Endothelial cell (in vitro differentiated cells): ENCODE data around the gene LCLAT1. TPM values are rescaled to one million over a fixed set of nuclear protein-coding genes. Genes with fewer than 3 reads are reported as not detected.
"Not testable (repeated sequence)": the region's sequence is repeated elsewhere in the genome, so short reads cannot be mapped to it uniquely, and the experiment has no call there.

Experiments used
- DNase-seq: peaks from one replicate; pipeline ENCODE4 v3.0.0; 2021; ENCODE audit warnings: low spot score
- H3K27ac Mint-ChIP-seq: one replicate; pipeline ENCODE4 v1.8.0; 2021; ENCODE audit warnings: mixed read lengths, inconsistent platforms; ENCODE audit not compliant: unreplicated experiment
- H3K27me3 Mint-ChIP-seq: one replicate; pipeline ENCODE4 v1.8.0; 2021; ENCODE audit warnings: mild to moderate bottlenecking, moderate library complexity, mixed read lengths, inconsistent platforms; ENCODE audit not compliant: unreplicated experiment
- H3K36me3 Mint-ChIP-seq: one replicate; pipeline ENCODE4 v1.8.0; 2021; ENCODE audit warnings: mild to moderate bottlenecking, low read depth, mixed read lengths, inconsistent platforms; ENCODE audit not compliant: unreplicated experiment
- H3K4me1 Mint-ChIP-seq: one replicate; pipeline ENCODE4 v1.8.0; 2021; ENCODE audit warnings: mild to moderate bottlenecking, mixed read lengths, inconsistent platforms; ENCODE audit not compliant: unreplicated experiment
- H3K4me3 Mint-ChIP-seq: one replicate; pipeline ENCODE4 v1.8.0; 2021; ENCODE audit warnings: mild to moderate bottlenecking, mixed read lengths, inconsistent platforms; ENCODE audit not compliant: unreplicated experiment
- H3K9me3 Mint-ChIP-seq: one replicate; pipeline ENCODE4 v1.8.0; 2021; ENCODE audit warnings: mixed read lengths, inconsistent platforms; ENCODE audit not compliant: unreplicated experiment
- CTCF ChIP-seq: fragments of 200-600 bp; sonication (generic); IDR thresholded peaks from one replicate; pipeline ENCODE4 v1.5.0; 2021; ENCODE audit warnings: antibody characterized with exemption; ENCODE audit not compliant: unreplicated experiment
- total RNA-seq: library from RNA; stranded (reverse); fragmentation: NEBNext Ultra II Directional; extraction: Animal tissue kit (Norgen Biotek cat#: 25700); gene quantifications from one replicate; pipeline ENCODE4 v1.2.1, GENCODE V29; 2021; ENCODE audit not compliant: unreplicated experiment

The LCLAT1 gene
- total RNA-seq, 1 donor from 2014 or later: 20.9 TPM

- no peak for DNase-seq
- Mint-ChIP-seq H3K4me3 (no peak overlapping the region), H3K9me3 (no peaks in the 10 kb centered on the region), H3K36me3 (no peaks in the 10 kb centered on the region), H3K27ac (no peak overlapping the region), H3K4me1 (no peaks in the 10 kb centered on the region), H3K27me3 (no peaks in the 10 kb centered on the region)
- no peak for TF ChIP-seq CTCF
Measured at GRCh38 chr2:30463535-30463934, 16.5 kb downstream of the LCLAT1 start.

- H3K4me1 Mint-ChIP-seq: no peaks in the 10 kb centered on the region
- no peak for DNase-seq
- H3K27me3 Mint-ChIP-seq: no peaks in the 10 kb centered on the region
- H3K27ac Mint-ChIP-seq: no peak overlapping the region
- H3K4me3 Mint-ChIP-seq: no peak overlapping the region
- H3K9me3 Mint-ChIP-seq: no peaks in the 10 kb centered on the region
- no peaks in the 10 kb centered on the region for H3K36me3 Mint-ChIP-seq
- TF ChIP-seq CTCF: no peak
Measured at GRCh38 chr2:30464544-30465170, 17.6 kb downstream of the LCLAT1 start.

GRCh38 chr2:30465171-30465545 lies 18.1 kb downstream of the LCLAT1 start:
- DNase-seq: no peak
- Mint-ChIP-seq H3K36me3 (no peaks in the 10 kb centered on the region), H3K4me3 (no peak overlapping the region), H3K27me3 (no peaks in the 10 kb centered on the region), H3K9me3 (no peaks in the 10 kb centered on the region), H3K4me1 (no peaks in the 10 kb centered on the region), H3K27ac (no peak overlapping the region)
- TF ChIP-seq CTCF: no peak

GRCh38 chr2:30466216-30466615 lies 19.2 kb downstream of the LCLAT1 start:
- no peaks in the 10 kb centered on the region for H3K36me3 Mint-ChIP-seq
- no peaks in the 10 kb centered on the region for H3K9me3 Mint-ChIP-seq
- no peak for TF ChIP-seq CTCF
- no peak for DNase-seq
- no peaks in the 10 kb centered on the region for H3K27me3 Mint-ChIP-seq
- no peaks in the 10 kb centered on the region for H3K4me1 Mint-ChIP-seq
- no peak overlapping the region for H3K4me3 Mint-ChIP-seq
- peak overlapping the region; percentile 52 for H3K27ac Mint-ChIP-seq

- H3K27ac Mint-ChIP-seq, H3K4me3 Mint-ChIP-seq, H3K9me3 Mint-ChIP-seq, DNase-seq, H3K27me3 Mint-ChIP-seq, H3K4me1 Mint-ChIP-seq, H3K36me3 Mint-ChIP-seq: not testable (repeated sequence)
Measured at GRCh38 chr2:30467062-30467826, 20.2 kb downstream of the LCLAT1 start.
